GM12892 (cell line): ENCODE results near the gene TLR4. TPM values are rescaled to one million over a fixed set of nuclear protein-coding genes. Genes with fewer than 3 reads are reported as not detected.
A peak's percentile ranks its signal among the peaks of the same experiment; 100 is the strongest.

Experiments used
- DNase-seq: peaks from one replicate; pipeline ENCODE4 v3.0.0; 2011; ENCODE audit not compliant: insufficient read length
- FAIRE-seq: peaks from 2 replicates; lab custom pipeline; 2011; peaks lifted over from hg19 to GRCh38; lab: Jason Lieb, UNC
- POLR2A ChIP-seq: IDR thresholded peaks from 2 replicates; pipeline ENCODE4 v1.6.1; 2011; ENCODE audit warnings: low read depth, low read length, control low read depth
- POLR2AphosphoS5 ChIP-seq: IDR thresholded peaks from 2 replicates; pipeline ENCODE4 v1.6.1; 2011; ENCODE audit warnings: low read depth, low read length, control low read depth
- TAF1 ChIP-seq: IDR thresholded peaks from 2 replicates; pipeline ENCODE4 v1.6.1; 2011; ENCODE audit warnings: low read depth, mild to moderate bottlenecking, control low read depth, low read length, borderline replicate concordance
- polyA plus RNA-seq: library from polyadenylated mRNA; unstranded; fragments of >200 nt; gene quantifications from one replicate; pipeline ENCODE4 v1.2.1, GENCODE V29; 2012; ENCODE audit warnings: missing spikeins, inconsistent platforms; ENCODE audit not compliant: missing spikeins

Gene TLR4
- not detected for polyA plus RNA-seq

- FAIRE-seq: peak; percentile 30
- no peak for TF ChIP-seq POLR2AphosphoS5
- no peak for TF ChIP-seq POLR2A
- TF ChIP-seq TAF1: no peak
- DNase-seq: no peak
These were observed at the start of gene TLR4 for GRCh38 chr9:117704024-117704575. Gene TLR4 (plus strand): TSS chr9:117704403. CDS start chr9:117704473, 70 bp downstream.

GRCh38 chr9:117656002-117656401 is 48.2 kb upstream of the TLR4 start:
- no peak for DNase-seq
- FAIRE-seq: no peak
- TF ChIP-seq POLR2AphosphoS5: no peak
- no peak for TF ChIP-seq POLR2A
- TF ChIP-seq TAF1: no peak

GRCh38 chr9:117662651-117663050 is 41.6 kb upstream of the TLR4 start:
- DNase-seq (no peak), FAIRE-seq (no peak)
- TF ChIP-seq TAF1 (no peak), POLR2A (no peak), POLR2AphosphoS5 (no peak)

- FAIRE-seq: no peak
- no peak for DNase-seq
- TF ChIP-seq POLR2A (no peak), TAF1 (no peak), POLR2AphosphoS5 (no peak)
These were observed 39.8 kb upstream of the TLR4 start for GRCh38 chr9:117664419-117664818.

- DNase-seq (no peak), FAIRE-seq (no peak)
- no peak for TF ChIP-seq TAF1
- TF ChIP-seq POLR2AphosphoS5: no peak
- no peak for TF ChIP-seq POLR2A
These were observed 38.4 kb upstream of the TLR4 start for GRCh38 chr9:117665601-117666385.

GRCh38 chr9:117671468-117671867 is 32.7 kb upstream of the TLR4 start:
- FAIRE-seq (no peak), DNase-seq (no peak)
- TF ChIP-seq POLR2AphosphoS5 (no peak), POLR2A (no peak), TAF1 (no peak)

- TF ChIP-seq POLR2A (no peak), TAF1 (no peak), POLR2AphosphoS5 (no peak)
- FAIRE-seq: no peak
These were observed 31.8 kb upstream of the TLR4 start for GRCh38 chr9:117672369-117672768.

GRCh38 chr9:117677572-117677971 is 26.6 kb upstream of the TLR4 start:
- FAIRE-seq (no peak), DNase-seq (no peak)
- TF ChIP-seq TAF1: no peak
- no peak for TF ChIP-seq POLR2AphosphoS5
- no peak for TF ChIP-seq POLR2A

More at GRCh38 chr9:117672369-117672768, 31.8 kb upstream of the TLR4 start:
- DNase-seq: no peak

GRCh38 chr9:117678871-117679270 is 25.3 kb upstream of the TLR4 start:
- TF ChIP-seq POLR2AphosphoS5 (no peak), POLR2A (no peak), TAF1 (no peak)
- DNase-seq: no peak
- FAIRE-seq: no peak

- no peak for FAIRE-seq
These were observed 24.8 kb upstream of the TLR4 start for GRCh38 chr9:117679416-117679815.

GRCh38 chr9:117681888-117682287 is 22.3 kb upstream of the TLR4 start:
- no peak for DNase-seq
- TF ChIP-seq TAF1 (no peak), POLR2A (no peak), POLR2AphosphoS5 (no peak)
- no peak for FAIRE-seq

More at GRCh38 chr9:117679416-117679815, 24.8 kb upstream of the TLR4 start:
- no peak for DNase-seq
- TF ChIP-seq POLR2A (no peak), TAF1 (no peak), POLR2AphosphoS5 (no peak)
